Measurements from ENCODE around the gene DDX51.

The DDX51 gene

GRCh38 chr12:132176920-132177551 is 32.9 kb upstream of the DDX51 start:
- 85% methylated on average over 25 of the region's 25 CpGs for WGBS (ENCODE audit: insufficient coverage)

GRCh38 chr12:132176385-132176919 is 32.3 kb upstream of the DDX51 start:
- Histone ChIP-seq H3K4me3 (ENCODE audit: control insufficient read depth in 1 of 7, extremely low read depth in 1 of 7, insufficient read depth in 4 of 7, low read depth in 2 of 7, low read length in 6 of 7) (no peak overlapping the region), H3K36me3 (ENCODE audit: control insufficient read depth in 4 of 4, insufficient read depth in 4 of 4, low read length in 3 of 4) (no peaks in the 10 kb centered on the region), H3K27me3 (replicated peaks in 2 of 5; ENCODE audit: control insufficient read depth in 4 of 5, insufficient read depth in 5 of 5, low read length in 4 of 5) (peaks cover 0 to 64% (median 7%) of the 10 kb centered on the region in 5 experiments), H3K4me1 (ENCODE audit: control extremely low read depth in 1 of 4, control insufficient read depth in 4 of 4, insufficient read depth in 4 of 4, low read length in 3 of 4) (peaks cover 0 to 30% (median 22%) of the 10 kb centered on the region in 4 experiments), H3K27ac (ENCODE audit: insufficient read depth in 1 of 2, low read depth in 1 of 2, low read length in 2 of 2, poor library complexity in 1 of 2, severe bottlenecking in 2 of 2) (no peak overlapping the region), H3K9me3 (ENCODE audit: control extremely low read depth in 1 of 5, control insufficient read depth in 4 of 5, insufficient read depth in 2 of 5, low read depth in 1 of 5, low read length in 4 of 5) (no peaks in the 10 kb centered on the region)
- DNase-seq = no peak
- 82% methylated on average over 16 of the region's 19 CpGs for WGBS (ENCODE audit: insufficient coverage)
- ChIA-PET POLR2A (no interaction called here), CTCF (interaction anchor here (0.7 to 1.0 kb wide), 2 partner anchors 23 to 237 kb away, joined by 3 read pairs; no protein-coding TSS in a partner anchor)

More at GRCh38 chr12:132176920-132177551, 32.9 kb upstream of the DDX51 start:
- CTCF ChIA-PET = interaction anchor here (0.7 kb wide), 1 partner anchor 23 kb away, joined by 3 read pairs; no protein-coding TSS in a partner anchor
- Histone ChIP-seq H3K4me3 (ENCODE audit: control insufficient read depth in 1 of 7, extremely low read depth in 1 of 7, insufficient read depth in 4 of 7, low read depth in 2 of 7, low read length in 6 of 7) (no peak overlapping the region), H3K27ac (ENCODE audit: insufficient read depth in 1 of 2, low read depth in 1 of 2, low read length in 2 of 2, poor library complexity in 1 of 2, severe bottlenecking in 2 of 2) (no peak overlapping the region), H3K36me3 (ENCODE audit: control insufficient read depth in 4 of 4, insufficient read depth in 4 of 4, low read length in 3 of 4) (no peaks in the 10 kb centered on the region), H3K4me1 (ENCODE audit: control extremely low read depth in 1 of 4, control insufficient read depth in 4 of 4, insufficient read depth in 4 of 4, low read length in 3 of 4) (peaks cover 0 to 30% (median 22%) of the 10 kb centered on the region in 4 experiments), H3K9me3 (ENCODE audit: control extremely low read depth in 1 of 5, control insufficient read depth in 4 of 5, insufficient read depth in 2 of 5, low read depth in 1 of 5, low read length in 4 of 5) (no peaks in the 10 kb centered on the region), H3K27me3 (replicated peaks in 2 of 5; ENCODE audit: control insufficient read depth in 4 of 5, insufficient read depth in 5 of 5, low read length in 4 of 5) (peaks cover 0 to 61% (median 3%) of the 10 kb centered on the region in 5 experiments)
- no peak for DNase-seq
- POLR2A ChIA-PET = no interaction called here

- Histone ChIP-seq H3K27me3 (replicated peaks in 2 of 5; ENCODE audit: control insufficient read depth in 4 of 5, insufficient read depth in 5 of 5, low read length in 4 of 5) (peaks cover 0 to 64% (median 7%) of the 10 kb centered on the region in 5 experiments), H3K27ac (ENCODE audit: insufficient read depth in 1 of 2, low read depth in 1 of 2, low read length in 2 of 2, poor library complexity in 1 of 2, severe bottlenecking in 2 of 2) (no peak overlapping the region), H3K4me3 (ENCODE audit: control insufficient read depth in 1 of 7, extremely low read depth in 1 of 7, insufficient read depth in 4 of 7, low read depth in 2 of 7, low read length in 6 of 7) (no peak overlapping the region), H3K36me3 (ENCODE audit: control insufficient read depth in 4 of 4, insufficient read depth in 4 of 4, low read length in 3 of 4) (no peaks in the 10 kb centered on the region), H3K9me3 (ENCODE audit: control extremely low read depth in 1 of 5, control insufficient read depth in 4 of 5, insufficient read depth in 2 of 5, low read depth in 1 of 5, low read length in 4 of 5) (no peaks in the 10 kb centered on the region), H3K4me1 (ENCODE audit: control extremely low read depth in 1 of 4, control insufficient read depth in 4 of 4, insufficient read depth in 4 of 4, low read length in 3 of 4) (peaks cover 0 to 30% (median 24%) of the 10 kb centered on the region in 4 experiments)
- no peak for DNase-seq
- ChIA-PET CTCF (interaction anchor here (0.8 to 1.3 kb wide), 3 partner anchors 8 to 238 kb away, joined by 3 read pairs; no protein-coding TSS in a partner anchor), POLR2A (no interaction called here)
- 87% methylated on average over 30 of the region's 35 CpGs for WGBS (ENCODE audit: insufficient coverage)
Measured at GRCh38 chr12:132175496-132176384, 31.6 kb upstream of the DDX51 start.

GRCh38 chr12:132174839-132175490 is 30.8 kb upstream of the DDX51 start:
- Histone ChIP-seq H3K36me3 (ENCODE audit: control insufficient read depth in 4 of 4, insufficient read depth in 4 of 4, low read length in 3 of 4) (no peaks in the 10 kb centered on the region), H3K4me1 (ENCODE audit: control extremely low read depth in 1 of 4, control insufficient read depth in 4 of 4, insufficient read depth in 4 of 4, low read length in 3 of 4) (peaks cover 0 to 35% (median 31%) of the 10 kb centered on the region in 4 experiments), H3K27ac (ENCODE audit: insufficient read depth in 1 of 2, low read depth in 1 of 2, low read length in 2 of 2, poor library complexity in 1 of 2, severe bottlenecking in 2 of 2) (no peak overlapping the region), H3K27me3 (replicated peaks in 2 of 5; ENCODE audit: control insufficient read depth in 4 of 5, insufficient read depth in 5 of 5, low read length in 4 of 5) (peaks cover 0 to 63% (median 4%) of the 10 kb centered on the region in 5 experiments), H3K4me3 (ENCODE audit: control insufficient read depth in 1 of 7, extremely low read depth in 1 of 7, insufficient read depth in 4 of 7, low read depth in 2 of 7, low read length in 6 of 7) (no peak overlapping the region), H3K9me3 (ENCODE audit: control extremely low read depth in 1 of 5, control insufficient read depth in 4 of 5, insufficient read depth in 2 of 5, low read depth in 1 of 5, low read length in 4 of 5) (no peaks in the 10 kb centered on the region)
- ChIA-PET POLR2A (no interaction called here), CTCF (interaction anchor here (0.8 to 1.3 kb wide), 4 partner anchors 9 to 239 kb away, joined by 3 to 5 read pairs (median 3); no protein-coding TSS in a partner anchor)
- 78% methylated on average over 18 of the region's 25 CpGs for WGBS (ENCODE audit: insufficient coverage)
- no peak for DNase-seq

- no peaks in the 10 kb centered on the region for H3K9me3 ChIP-seq (ENCODE audit: control extremely low read depth in 1 of 5, control insufficient read depth in 4 of 5, insufficient read depth in 2 of 5, low read depth in 1 of 5, low read length in 4 of 5)
- no peaks in the 10 kb centered on the region for H3K36me3 ChIP-seq (ENCODE audit: control insufficient read depth in 4 of 4, insufficient read depth in 4 of 4, low read length in 3 of 4)
- ChIA-PET CTCF (interaction anchor here (1.2 to 1.3 kb wide), 2 partner anchors 10 to 13 kb away, joined by 3 to 5 read pairs; no protein-coding TSS in a partner anchor), POLR2A (no interaction called here)
- WGBS (ENCODE audit: insufficient coverage) = 89% methylated on average over 24 of the region's 30 CpGs
- H3K27me3 ChIP-seq (replicated peaks in 2 of 5; ENCODE audit: control insufficient read depth in 4 of 5, insufficient read depth in 5 of 5, low read length in 4 of 5) = peaks cover 0 to 59% (median 4%) of the 10 kb centered on the region in 5 experiments
- no peak for DNase-seq
- H3K4me1 ChIP-seq (ENCODE audit: control extremely low read depth in 1 of 4, control insufficient read depth in 4 of 4, insufficient read depth in 4 of 4, low read length in 3 of 4) = peaks cover 0 to 36% (median 35%) of the 10 kb centered on the region in 4 experiments
- no peak overlapping the region for H3K27ac ChIP-seq (ENCODE audit: insufficient read depth in 1 of 2, low read depth in 1 of 2, low read length in 2 of 2, poor library complexity in 1 of 2, severe bottlenecking in 2 of 2)
- H3K4me3 ChIP-seq (ENCODE audit: control insufficient read depth in 1 of 7, extremely low read depth in 1 of 7, insufficient read depth in 4 of 7, low read depth in 2 of 7, low read length in 6 of 7) = no peak overlapping the region
Measured at GRCh38 chr12:132174015-132174838, 30.1 kb upstream of the DDX51 start.
